Globus pallidus (tissue), 1 donor: ENCODE data around the gene NOP56.

Experiments
- DNase-seq: peaks from one replicate; pipeline ENCODE4 v3.0.0-alpha.2; 2015; ENCODE audit warnings: low spot score

The NOP56 gene

DNA sequence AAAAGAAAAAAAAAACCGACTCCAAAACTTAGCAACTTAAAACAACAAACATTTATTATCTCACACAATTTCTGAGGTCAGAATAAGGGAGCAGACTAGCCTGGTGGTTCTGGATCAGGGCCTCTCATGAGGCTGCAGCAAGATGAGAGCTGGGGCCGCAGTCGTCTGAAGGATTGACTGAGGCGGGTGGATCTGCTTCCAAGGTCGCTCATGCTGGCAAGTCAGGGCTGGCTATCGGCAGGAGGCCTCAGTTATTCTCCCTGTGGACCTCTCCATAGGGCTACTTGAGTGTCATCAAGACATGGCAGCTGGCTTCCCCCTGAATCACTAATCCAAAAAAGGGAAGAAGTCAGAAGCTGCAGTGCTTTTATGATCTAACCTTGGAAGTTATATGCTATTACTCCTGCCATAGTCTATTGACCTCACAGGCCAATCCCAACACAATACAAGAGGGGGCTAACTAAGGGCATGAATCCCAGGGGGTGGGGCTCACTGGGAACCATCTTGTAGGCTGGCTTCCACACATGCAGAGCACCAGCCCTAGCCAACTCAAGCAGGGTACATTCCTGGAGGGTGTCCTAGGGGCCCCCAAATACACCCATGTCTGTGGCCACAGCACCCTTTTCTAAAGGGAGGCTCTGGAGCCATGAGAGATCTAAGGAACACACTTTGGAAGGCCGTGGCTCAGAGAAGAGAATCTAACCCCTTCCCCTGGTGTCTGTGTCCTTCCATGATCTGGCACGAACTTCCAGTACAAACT, 51.5 kb downstream of the NOP56 start:
- DNase-seq: no peak

DNA sequence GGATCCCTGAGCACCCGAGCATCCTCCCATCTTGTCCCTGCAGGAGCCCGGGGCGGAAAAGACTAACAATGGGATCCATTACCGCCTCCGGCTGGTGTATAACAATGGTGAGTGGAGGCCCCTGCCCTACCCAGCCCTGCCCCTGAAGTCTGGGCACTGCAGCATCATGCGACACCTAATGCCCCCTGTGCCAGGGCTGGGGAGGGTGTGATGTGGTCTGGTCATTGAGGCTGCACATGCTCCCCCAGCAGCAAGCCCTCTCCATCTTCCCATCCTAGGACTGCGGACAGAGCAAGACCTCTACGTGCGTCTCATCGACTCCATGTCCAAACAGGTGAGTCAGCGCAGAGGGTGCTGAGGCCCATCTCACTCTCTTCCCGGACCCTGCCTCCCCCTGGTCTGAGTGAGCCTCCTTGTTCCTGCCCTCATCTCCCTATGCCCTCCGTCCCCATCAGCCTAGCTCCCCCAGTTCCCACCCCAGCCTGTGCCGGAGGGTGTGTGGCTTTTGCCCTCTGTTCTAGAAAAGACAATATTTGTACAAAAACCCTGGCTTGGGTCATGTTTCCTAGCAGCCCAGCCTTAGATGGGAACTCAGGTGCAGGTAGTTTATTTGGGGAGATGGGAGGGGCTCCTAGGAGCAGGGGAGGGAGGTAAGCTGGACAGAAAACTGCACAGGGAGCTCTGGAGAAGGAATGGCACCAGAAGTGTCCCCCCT, 53.7 kb downstream of the NOP56 start:
- no peak for DNase-seq

DNA sequence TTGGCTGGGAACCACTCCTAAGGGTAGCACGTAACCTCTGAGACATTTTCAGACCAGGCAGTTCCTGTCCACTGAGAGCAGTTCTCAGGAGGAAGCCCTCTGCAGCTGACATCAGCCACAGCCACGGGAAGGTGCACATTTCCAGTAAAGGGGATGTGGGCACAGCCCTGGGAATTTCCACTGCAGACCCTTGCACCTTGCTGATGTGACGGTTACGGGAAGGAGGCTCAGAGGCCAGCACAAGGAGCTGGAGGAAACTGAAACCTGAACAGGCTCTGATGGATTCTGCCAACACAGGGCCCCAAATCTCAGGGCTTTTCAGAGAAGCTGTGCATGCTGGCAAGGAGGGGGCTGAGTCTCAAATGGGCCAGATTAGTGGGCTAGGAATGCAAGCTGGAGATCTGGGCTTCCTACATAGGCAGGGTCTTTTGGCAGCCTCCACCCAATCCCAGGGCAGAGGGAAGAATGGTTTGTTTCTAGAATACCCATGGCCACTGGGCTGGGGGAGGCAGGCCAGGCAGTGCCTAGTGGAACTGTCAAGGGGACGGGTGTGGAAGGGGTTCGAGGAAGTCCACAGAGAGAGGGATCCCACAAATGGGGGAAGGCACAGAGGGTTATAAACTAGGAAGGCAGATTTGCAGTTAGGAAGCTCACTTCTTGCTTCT, 54.4 kb downstream of the NOP56 start:
- no peak for DNase-seq

DNA sequence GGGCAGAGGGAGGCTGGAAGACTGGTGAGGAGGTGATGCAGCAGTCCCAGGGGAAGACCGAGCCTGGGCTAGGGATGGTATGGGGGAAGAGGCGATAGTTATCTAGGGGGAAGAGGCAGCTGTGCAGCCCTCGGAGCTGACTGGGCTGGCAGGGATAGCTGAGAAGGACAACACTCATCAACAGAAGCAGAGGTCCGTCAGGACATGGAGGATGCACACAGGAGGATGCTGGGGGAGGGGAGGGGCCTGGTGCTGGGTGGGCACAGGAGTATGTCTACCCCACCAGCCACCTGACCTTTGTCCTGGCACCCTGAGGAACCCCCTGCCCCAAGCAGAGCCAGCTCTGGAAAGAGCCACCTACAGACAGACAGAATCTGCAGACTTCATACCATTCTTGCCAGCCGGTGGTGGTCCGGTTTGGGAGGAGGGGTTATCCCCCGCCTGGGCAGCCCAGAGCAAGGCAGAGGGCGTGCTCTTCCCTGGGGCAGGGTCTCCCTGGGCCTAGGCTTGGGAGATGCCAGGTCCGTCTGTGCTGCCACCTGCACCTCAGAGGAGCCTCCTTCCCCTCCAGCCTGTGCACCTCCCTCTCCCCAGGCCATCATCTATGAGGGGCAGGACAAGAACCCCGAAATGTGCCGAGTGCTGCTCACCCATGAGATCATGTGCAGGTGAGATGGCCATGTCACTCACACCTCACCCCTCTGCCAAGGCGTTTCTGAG, 55.1 kb downstream of the NOP56 start:
- no peak for DNase-seq
